HEK293 (cell line): ENCODE results near the gene MRPL34.

Source experiments
- GLI2 ChIP-seq: fragments of 450-650 bp; formaldehyde crosslinking; IDR thresholded peaks from 2 replicates; pipeline ENCODE4; 2017; ENCODE audit warnings: missing biosample characterization, missing genetic modification characterization, low read depth, borderline replicate concordance
- GLIS1 ChIP-seq: fragments of 450-650 bp; formaldehyde crosslinking; IDR thresholded peaks from 2 replicates; pipeline ENCODE4 v1.5.1; 2016; ENCODE audit warnings: missing biosample characterization, missing genetic modification characterization
- HOXC10 ChIP-seq: sonication (generic); formaldehyde crosslinking; IDR thresholded peaks from 2 replicates; pipeline ENCODE4 v1.8.1; 2023; ENCODE audit warnings: mild to moderate bottlenecking, missing genetic modification reagents
- KLF17 ChIP-seq: fragments of 450-650 bp; formaldehyde crosslinking; IDR thresholded peaks from 2 replicates; pipeline ENCODE4 v1.5.1; 2016; ENCODE audit warnings: missing biosample characterization, missing genetic modification characterization
- KLF8 ChIP-seq: fragments of 450-650 bp; formaldehyde crosslinking; IDR thresholded peaks from 2 replicates; pipeline ENCODE4 v1.5.1; 2016; ENCODE audit warnings: missing biosample characterization, missing genetic modification characterization
- KLF9 ChIP-seq: fragments of 450-650 bp; formaldehyde crosslinking; IDR thresholded peaks from 2 replicates; pipeline ENCODE4 v1.5.1; 2016; ENCODE audit warnings: missing biosample characterization, missing genetic modification characterization, low read depth
- PATZ1 ChIP-seq: fragments of 450-650 bp; formaldehyde crosslinking; IDR thresholded peaks from 2 replicates; pipeline ENCODE4 v1.5.1; 2016; ENCODE audit warnings: missing biosample characterization, missing genetic modification characterization
- SP2 ChIP-seq: fragments of 450-650 bp; formaldehyde crosslinking; IDR thresholded peaks from 2 replicates; pipeline ENCODE4 v1.5.1; 2016; ENCODE audit warnings: missing biosample characterization, missing genetic modification characterization
- TCF7L2 ChIP-seq: IDR thresholded peaks from 2 replicates; pipeline ENCODE4 v1.6.1; 2011; ENCODE audit warnings: low read depth, mild to moderate bottlenecking, inconsistent platforms, low read length, moderate library complexity, borderline replicate concordance
- WT1 ChIP-seq: fragments of 450-650 bp; formaldehyde crosslinking; IDR thresholded peaks from 2 replicates; pipeline ENCODE4 v1.5.1; 2016; ENCODE audit warnings: missing biosample characterization, missing genetic modification characterization
- ZBTB17 ChIP-seq: fragments of 450-650 bp; formaldehyde crosslinking; IDR thresholded peaks from 2 replicates; pipeline ENCODE4 v1.5.1; 2016; ENCODE audit warnings: missing biosample characterization, missing genetic modification characterization
- ZBTB20 ChIP-seq: fragments of 450-650 bp; formaldehyde crosslinking; IDR thresholded peaks from 2 replicates; pipeline ENCODE4 v1.5.1; 2016; ENCODE audit warnings: missing biosample characterization, missing genetic modification characterization
- ZBTB7A ChIP-seq: fragments of 450-650 bp; formaldehyde crosslinking; IDR thresholded peaks from 2 replicates; pipeline ENCODE4 v1.5.1; 2016; ENCODE audit warnings: low read depth, missing biosample characterization, missing genetic modification characterization
- ZEB2 ChIP-seq: fragments of 450-650 bp; formaldehyde crosslinking; IDR thresholded peaks from 2 replicates; pipeline ENCODE4 v1.5.1; 2016; ENCODE audit warnings: missing biosample characterization, missing genetic modification characterization
- ZFP3 ChIP-seq: fragments of 450-650 bp; formaldehyde crosslinking; IDR thresholded peaks from 2 replicates; pipeline ENCODE4 v1.5.1; 2016; ENCODE audit warnings: low read depth, missing biosample characterization, missing genetic modification characterization
- ZNF112 ChIP-seq: fragments of 450-650 bp; formaldehyde crosslinking; IDR thresholded peaks from 2 replicates; pipeline ENCODE4 v1.5.0; 2017; ENCODE audit warnings: missing biosample characterization, missing genetic modification characterization
- ZNF121 ChIP-seq: fragments of 450-650 bp; formaldehyde crosslinking; IDR thresholded peaks from 2 replicates; pipeline ENCODE4 v1.5.1; 2016; ENCODE audit warnings: missing biosample characterization, missing genetic modification characterization
- ZNF19 ChIP-seq: fragments of 450-650 bp; formaldehyde crosslinking; IDR thresholded peaks from 2 replicates; pipeline ENCODE4; 2016; ENCODE audit warnings: missing biosample characterization, missing genetic modification characterization, low read depth
- ZNF214 ChIP-seq: fragments of 450-650 bp; formaldehyde crosslinking; IDR thresholded peaks from 2 replicates; pipeline ENCODE4 v1.5.1; 2017; ENCODE audit warnings: missing biosample characterization, mild to moderate bottlenecking, missing genetic modification characterization, borderline replicate concordance
- ZNF354C ChIP-seq: fragments of 450-650 bp; formaldehyde crosslinking; IDR thresholded peaks from 2 replicates; pipeline ENCODE4 v1.5.1; 2016; ENCODE audit warnings: missing biosample characterization, missing genetic modification characterization, low read depth, borderline replicate concordance
- ZNF610 ChIP-seq: fragments of 450-650 bp; formaldehyde crosslinking; IDR thresholded peaks from 2 replicates; pipeline ENCODE4 v1.5.1; 2016; ENCODE audit warnings: missing biosample characterization, missing genetic modification characterization, borderline replicate concordance
- ZNF654 ChIP-seq: fragments of 450-650 bp; formaldehyde crosslinking; IDR thresholded peaks from 2 replicates; pipeline ENCODE4 v1.5.1; 2016; ENCODE audit warnings: low read depth, missing biosample characterization, missing genetic modification characterization
- ZNF664 ChIP-seq: fragments of 450-650 bp; formaldehyde crosslinking; IDR thresholded peaks from 2 replicates; pipeline ENCODE4 v1.5.1; 2016; ENCODE audit warnings: missing biosample characterization, missing genetic modification characterization
- ZNF692 ChIP-seq: fragments of 450-650 bp; formaldehyde crosslinking; IDR thresholded peaks from 2 replicates; pipeline ENCODE4 v1.5.1; 2016; ENCODE audit warnings: missing biosample characterization, missing genetic modification characterization
- ZNF707 ChIP-seq: fragments of 450-650 bp; formaldehyde crosslinking; IDR thresholded peaks from 2 replicates; pipeline ENCODE4 v1.5.1; 2016; ENCODE audit warnings: missing biosample characterization, missing genetic modification characterization
- ZNF843 ChIP-seq: fragments of 450-650 bp; formaldehyde crosslinking; IDR thresholded peaks from 2 replicates; pipeline ENCODE4 v1.5.1; 2016; ENCODE audit warnings: missing biosample characterization, missing genetic modification characterization
- TF ChIP-seq, protein P1 (sequence below): fragments of 450-650 bp; formaldehyde crosslinking; IDR thresholded peaks from 2 replicates; pipeline ENCODE4 v1.5.1; 2016; ENCODE audit warnings: missing biosample characterization, missing genetic modification characterization
- TF ChIP-seq, protein P2 (sequence below): fragments of 450-650 bp; formaldehyde crosslinking; IDR thresholded peaks from 2 replicates; pipeline ENCODE4 v1.5.1; 2016; ENCODE audit warnings: missing biosample characterization, missing genetic modification characterization
- TF ChIP-seq, protein P3 (sequence below): fragments of 450-650 bp; formaldehyde crosslinking; conservative IDR thresholded peaks from 2 replicates; pipeline ENCODE4 v1.5.1; 2016; ENCODE audit warnings: low read depth, missing biosample characterization, missing genetic modification characterization

The MRPL34 gene

DNA sequence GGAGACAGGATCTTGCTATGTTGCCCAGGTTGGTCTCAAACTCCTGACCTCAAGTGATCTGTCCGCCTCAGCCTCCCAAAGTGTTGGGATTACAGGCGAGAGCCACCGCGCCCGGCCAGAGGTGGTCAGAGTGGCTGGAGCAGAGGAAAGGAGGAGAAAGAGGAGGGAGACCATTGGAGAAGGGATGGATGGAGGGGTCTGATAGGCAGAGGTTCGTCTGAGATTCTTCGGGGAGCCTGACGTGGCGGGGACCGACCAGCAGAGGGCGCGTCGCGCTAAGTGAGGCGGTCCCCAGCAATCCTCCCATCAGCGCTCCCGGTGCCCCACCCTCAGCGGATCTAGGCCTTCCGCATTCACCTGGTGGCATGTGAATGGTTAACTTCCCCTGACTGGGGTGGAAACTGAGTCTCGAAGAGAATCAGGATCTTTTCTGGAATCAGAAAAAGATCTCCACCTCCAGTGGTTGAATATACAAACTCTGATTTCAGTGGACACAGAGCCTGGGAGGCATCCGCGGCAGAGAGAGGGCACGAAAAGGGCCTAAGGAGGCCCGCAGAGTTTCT lies 40.5 kb downstream of the MRPL34 start (continued):
- 0 out of 2 replicates have a peak, but pooled peaks have one; percentile 61 for TF ChIP-seq KLF17 (tag by site-specific recombination)
- 0 out of 2 replicates have a peak, but pooled peaks have one; percentile 24 for TF ChIP-seq ZNF692 (tag by site-specific recombination)
- TF ChIP-seq ZNF664 (tag by site-specific recombination), result no peak
- TF ChIP-seq ZNF121, result peak; percentile 100
- TF ChIP-seq GLI2 (tag by site-specific recombination), result no peak
- no peak for TF ChIP-seq ZNF354C (tag by site-specific recombination)
- TF ChIP-seq, protein P1, sequence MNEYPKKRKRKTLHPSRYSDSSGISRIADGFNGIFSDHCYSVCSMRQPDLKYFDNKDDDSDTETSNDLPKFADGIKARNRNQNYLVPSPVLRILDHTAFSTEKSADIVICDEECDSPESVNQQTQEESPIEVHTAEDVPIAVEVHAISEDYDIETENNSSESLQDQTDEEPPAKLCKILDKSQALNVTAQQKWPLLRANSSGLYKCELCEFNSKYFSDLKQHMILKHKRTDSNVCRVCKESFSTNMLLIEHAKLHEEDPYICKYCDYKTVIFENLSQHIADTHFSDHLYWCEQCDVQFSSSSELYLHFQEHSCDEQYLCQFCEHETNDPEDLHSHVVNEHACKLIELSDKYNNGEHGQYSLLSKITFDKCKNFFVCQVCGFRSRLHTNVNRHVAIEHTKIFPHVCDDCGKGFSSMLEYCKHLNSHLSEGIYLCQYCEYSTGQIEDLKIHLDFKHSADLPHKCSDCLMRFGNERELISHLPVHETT (tag by site-specific recombination), result 0 out of 2 replicates have a peak, but pooled peaks have one; percentile 19
- TF ChIP-seq SP2 (tag by site-specific recombination), result no peak
- TF ChIP-seq, protein P2, sequence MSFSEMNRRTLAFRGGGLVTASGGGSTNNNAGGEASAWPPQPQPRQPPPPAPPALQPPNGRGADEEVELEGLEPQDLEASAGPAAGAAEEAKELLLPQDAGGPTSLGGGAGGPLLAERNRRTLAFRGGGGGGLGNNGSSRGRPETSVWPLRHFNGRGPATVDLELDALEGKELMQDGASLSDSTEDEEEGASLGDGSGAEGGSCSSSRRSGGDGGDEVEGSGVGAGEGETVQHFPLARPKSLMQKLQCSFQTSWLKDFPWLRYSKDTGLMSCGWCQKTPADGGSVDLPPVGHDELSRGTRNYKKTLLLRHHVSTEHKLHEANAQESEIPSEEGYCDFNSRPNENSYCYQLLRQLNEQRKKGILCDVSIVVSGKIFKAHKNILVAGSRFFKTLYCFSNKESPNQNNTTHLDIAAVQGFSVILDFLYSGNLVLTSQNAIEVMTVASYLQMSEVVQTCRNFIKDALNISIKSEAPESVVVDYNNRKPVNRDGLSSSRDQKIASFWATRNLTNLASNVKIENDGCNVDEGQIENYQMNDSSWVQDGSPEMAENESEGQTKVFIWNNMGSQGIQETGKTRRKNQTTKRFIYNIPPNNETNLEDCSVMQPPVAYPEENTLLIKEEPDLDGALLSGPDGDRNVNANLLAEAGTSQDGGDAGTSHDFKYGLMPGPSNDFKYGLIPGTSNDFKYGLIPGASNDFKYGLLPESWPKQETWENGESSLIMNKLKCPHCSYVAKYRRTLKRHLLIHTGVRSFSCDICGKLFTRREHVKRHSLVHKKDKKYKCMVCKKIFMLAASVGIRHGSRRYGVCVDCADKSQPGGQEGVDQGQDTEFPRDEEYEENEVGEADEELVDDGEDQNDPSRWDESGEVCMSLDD (tag by site-specific recombination), result peak; percentile 76
- TF ChIP-seq ZNF610 (tag by site-specific recombination), result no peak
- TF ChIP-seq WT1 (tag by site-specific recombination), result 0 out of 2 replicates have a peak, but pooled peaks have one; percentile 20
- no peak for TF ChIP-seq ZNF707 (tag by site-specific recombination)
- no peak for TF ChIP-seq ZNF19 (tag by site-specific recombination)
- peak; percentile 82 for TF ChIP-seq ZBTB17 (tag by site-specific recombination)
- no peak for TF ChIP-seq ZBTB7A
- no peak for TF ChIP-seq ZBTB20 (tag by site-specific recombination)
- no peak for TF ChIP-seq ZFP3
- TF ChIP-seq TCF7L2, result no peak
- no peak for TF ChIP-seq ZNF843 (tag by site-specific recombination)
- 0 out of 2 replicates have a peak, but pooled peaks have one; percentile 8 for TF ChIP-seq GLIS1
- TF ChIP-seq, protein P3, sequence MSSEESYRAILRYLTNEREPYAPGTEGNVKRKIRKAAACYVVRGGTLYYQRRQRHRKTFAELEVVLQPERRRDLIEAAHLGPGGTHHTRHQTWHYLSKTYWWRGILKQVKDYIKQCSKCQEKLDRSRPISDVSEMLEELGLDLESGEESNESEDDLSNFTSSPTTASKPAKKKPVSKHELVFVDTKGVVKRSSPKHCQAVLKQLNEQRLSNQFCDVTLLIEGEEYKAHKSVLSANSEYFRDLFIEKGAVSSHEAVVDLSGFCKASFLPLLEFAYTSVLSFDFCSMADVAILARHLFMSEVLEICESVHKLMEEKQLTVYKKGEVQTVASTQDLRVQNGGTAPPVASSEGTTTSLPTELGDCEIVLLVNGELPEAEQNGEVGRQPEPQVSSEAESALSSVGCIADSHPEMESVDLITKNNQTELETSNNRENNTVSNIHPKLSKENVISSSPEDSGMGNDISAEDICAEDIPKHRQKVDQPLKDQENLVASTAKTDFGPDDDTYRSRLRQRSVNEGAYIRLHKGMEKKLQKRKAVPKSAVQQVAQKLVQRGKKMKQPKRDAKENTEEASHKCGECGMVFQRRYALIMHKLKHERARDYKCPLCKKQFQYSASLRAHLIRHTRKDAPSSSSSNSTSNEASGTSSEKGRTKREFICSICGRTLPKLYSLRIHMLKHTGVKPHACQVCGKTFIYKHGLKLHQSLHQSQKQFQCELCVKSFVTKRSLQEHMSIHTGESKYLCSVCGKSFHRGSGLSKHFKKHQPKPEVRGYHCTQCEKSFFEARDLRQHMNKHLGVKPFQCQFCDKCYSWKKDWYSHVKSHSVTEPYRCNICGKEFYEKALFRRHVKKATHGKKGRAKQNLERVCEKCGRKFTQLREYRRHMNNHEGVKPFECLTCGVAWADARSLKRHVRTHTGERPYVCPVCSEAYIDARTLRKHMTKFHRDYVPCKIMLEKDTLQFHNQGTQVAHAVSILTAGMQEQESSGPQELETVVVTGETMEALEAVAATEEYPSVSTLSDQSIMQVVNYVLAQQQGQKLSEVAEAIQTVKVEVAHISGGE (tag by site-specific recombination), result 0 out of 2 replicates have a peak, but pooled peaks have one; percentile 14
- peak; percentile 59 for TF ChIP-seq KLF8 (tag by site-specific recombination)
- peak; percentile 79 for TF ChIP-seq ZNF654 (tag by site-specific recombination)
- TF ChIP-seq KLF9 (tag by site-specific recombination), result peak; percentile 54
- no peak for TF ChIP-seq ZNF214
- TF ChIP-seq ZNF112 (tag by site-specific recombination), result no peak
- no peak for TF ChIP-seq HOXC10 (CRISPR knock-in tag)
- peak; percentile 49 for TF ChIP-seq PATZ1 (tag by site-specific recombination)
- TF ChIP-seq ZEB2, result peak; percentile 82
